Upper lobe of left lung (tissue), 4 donors: ENCODE results near the gene SSC5D.

Experiments used
- EP300 ChIP-seq, 4 donors: sonication (generic); formaldehyde crosslinking; IDR thresholded peaks; one replicate each; pipeline ENCODE4 v1.5.1; 2017; ENCODE audit warnings: antibody characterized with exemption in 4 of 4, control low read depth in 2 of 4
- POLR2A ChIP-seq, 4 donors: fragments of 450-650 bp; IDR thresholded peaks; one replicate each; pipeline ENCODE4 v1.5.1; 2016 to 2017; ENCODE audit warnings: antibody characterized with exemption in 4 of 4, mild to moderate bottlenecking in 2 of 4
- POLR2AphosphoS5 ChIP-seq, 2 donors: sonication (generic); formaldehyde crosslinking; IDR thresholded peaks; one replicate each; pipeline ENCODE4 v1.5.1; 2017; ENCODE audit warnings: antibody characterized with exemption in 2 of 2
- TF ChIP-seq, protein P1 (sequence below), 6 experiments: fragments of 450-650 bp in 4 of 6; fragments of 200-600 bp in 2 of 6; sonication (generic) in 2 of 6; IDR thresholded peaks; one replicate each; pipeline ENCODE4 v1.5.1; 2016 to 2019; ENCODE audit warnings: antibody characterized with exemption in 6 of 6

DNA sequence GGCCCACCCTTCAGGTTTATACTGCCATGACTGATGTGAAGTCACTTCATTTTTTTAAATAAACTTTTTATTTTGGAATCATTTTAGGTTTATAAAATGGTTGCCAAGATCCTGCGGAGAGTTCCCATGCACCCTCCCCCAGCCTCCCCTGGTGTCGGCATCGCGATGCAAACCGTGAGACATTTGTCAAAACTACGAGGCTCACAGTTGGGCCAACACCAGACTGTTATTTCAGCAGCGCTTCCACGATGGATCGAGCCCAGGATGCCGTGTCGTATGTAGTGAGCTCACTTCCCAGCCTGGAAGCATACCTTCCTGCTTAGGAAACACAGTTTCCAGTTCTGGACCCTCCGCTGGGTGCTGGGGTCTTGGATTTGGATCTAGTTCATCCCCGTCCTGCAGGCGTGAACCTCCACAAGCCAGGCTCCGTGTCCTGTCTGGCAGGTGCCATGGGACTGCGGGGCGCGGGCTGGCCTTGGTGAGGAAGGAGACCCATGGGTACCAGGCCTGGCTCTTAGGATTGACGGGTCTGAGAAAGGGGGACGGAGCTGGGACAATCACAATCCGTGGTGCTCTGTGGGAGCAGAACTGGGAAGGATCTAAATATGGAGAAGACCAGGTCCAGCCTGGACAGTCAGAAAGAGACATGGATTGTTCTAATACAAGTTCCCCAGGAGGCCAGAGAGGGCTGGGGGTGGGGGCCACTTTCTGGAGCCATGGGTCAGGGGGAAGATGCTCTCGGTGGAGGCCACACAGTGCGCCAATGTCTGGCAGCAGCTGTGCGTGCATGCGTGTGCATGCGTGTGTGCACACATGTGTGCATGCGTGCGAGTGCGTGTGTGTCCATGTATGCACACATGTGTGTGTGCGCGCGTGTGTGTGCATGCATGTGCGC lies 51.1 kb downstream of the SSC5D start:
- TF ChIP-seq, protein P1, sequence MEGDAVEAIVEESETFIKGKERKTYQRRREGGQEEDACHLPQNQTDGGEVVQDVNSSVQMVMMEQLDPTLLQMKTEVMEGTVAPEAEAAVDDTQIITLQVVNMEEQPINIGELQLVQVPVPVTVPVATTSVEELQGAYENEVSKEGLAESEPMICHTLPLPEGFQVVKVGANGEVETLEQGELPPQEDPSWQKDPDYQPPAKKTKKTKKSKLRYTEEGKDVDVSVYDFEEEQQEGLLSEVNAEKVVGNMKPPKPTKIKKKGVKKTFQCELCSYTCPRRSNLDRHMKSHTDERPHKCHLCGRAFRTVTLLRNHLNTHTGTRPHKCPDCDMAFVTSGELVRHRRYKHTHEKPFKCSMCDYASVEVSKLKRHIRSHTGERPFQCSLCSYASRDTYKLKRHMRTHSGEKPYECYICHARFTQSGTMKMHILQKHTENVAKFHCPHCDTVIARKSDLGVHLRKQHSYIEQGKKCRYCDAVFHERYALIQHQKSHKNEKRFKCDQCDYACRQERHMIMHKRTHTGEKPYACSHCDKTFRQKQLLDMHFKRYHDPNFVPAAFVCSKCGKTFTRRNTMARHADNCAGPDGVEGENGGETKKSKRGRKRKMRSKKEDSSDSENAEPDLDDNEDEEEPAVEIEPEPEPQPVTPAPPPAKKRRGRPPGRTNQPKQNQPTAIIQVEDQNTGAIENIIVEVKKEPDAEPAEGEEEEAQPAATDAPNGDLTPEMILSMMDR (IDR thresholded peaks at IDR 0.05): no peak
- no peak for TF ChIP-seq POLR2A (IDR thresholded peaks at IDR 0.05)
- no peak for TF ChIP-seq EP300 (IDR thresholded peaks at IDR 0.05)
- TF ChIP-seq POLR2AphosphoS5 (IDR thresholded peaks at IDR 0.05): no peak
